H1 (cell line): ENCODE measurements around the gene ATG16L1. TPM values are rescaled to one million over a fixed set of nuclear protein-coding genes. Genes with fewer than 3 reads are reported as not detected.

Experiments used
- CBX8 ChIP-seq: fragments of 300-800, 300-1000 bp; sonication (generic); IDR thresholded peaks from 2 replicates; pipeline ENCODE4 v1.7.1; 2016; ENCODE audit warnings: low read depth, low read length, borderline replicate concordance
- KDM4A ChIP-seq: IDR thresholded peaks from one replicate; pipeline ENCODE4 v1.7.1; 2012; ENCODE audit warnings: low read depth, mild to moderate bottlenecking, moderate library complexity, low read length, inconsistent platforms; ENCODE audit not compliant: severe bottlenecking
- TAF7 ChIP-seq: optimal IDR thresholded peaks from 2 replicates; pipeline ENCODE3; 2011; ENCODE audit warnings: low read depth, mild to moderate bottlenecking, inconsistent platforms, low read length, moderate library complexity, borderline replicate concordance
- polyA plus RNA-seq, 7 experiments: library from polyadenylated mRNA; depleted of rRNA in 3 of 7; stranded (reverse) in 5 of 7; unstranded in 2 of 7; fragments of >200 nt in 5 of 7; fragments of 200-250 nt in 2 of 7; gene quantifications; 1 replicate in 5 of 7; 2 replicates in 1 of 7; 4 replicates in 1 of 7; pipeline versions ENCODE4 v1.2.1 to v1.2.3, GENCODE V29; 2011 to 2013; ENCODE audit warnings: missing spikeins in 2 of 7, mixed read lengths in 2 of 7
- total RNA-seq: library from RNA; stranded (reverse); fragmentation: NEBNext Ultra II Directional; extraction: Animal tissue kit (Norgen Biotek cat#: 25700); gene quantifications from 2 replicates; pipeline ENCODE4 v1.2.1, GENCODE V29; 2021

The ATG16L1 gene
- total and polyA plus RNA-seq, 2 of the 8 experiments (the other 6 are each of a cell fraction or from before 2014, with no cell fraction given), result 18.3 to 31.0 TPM

DNA sequence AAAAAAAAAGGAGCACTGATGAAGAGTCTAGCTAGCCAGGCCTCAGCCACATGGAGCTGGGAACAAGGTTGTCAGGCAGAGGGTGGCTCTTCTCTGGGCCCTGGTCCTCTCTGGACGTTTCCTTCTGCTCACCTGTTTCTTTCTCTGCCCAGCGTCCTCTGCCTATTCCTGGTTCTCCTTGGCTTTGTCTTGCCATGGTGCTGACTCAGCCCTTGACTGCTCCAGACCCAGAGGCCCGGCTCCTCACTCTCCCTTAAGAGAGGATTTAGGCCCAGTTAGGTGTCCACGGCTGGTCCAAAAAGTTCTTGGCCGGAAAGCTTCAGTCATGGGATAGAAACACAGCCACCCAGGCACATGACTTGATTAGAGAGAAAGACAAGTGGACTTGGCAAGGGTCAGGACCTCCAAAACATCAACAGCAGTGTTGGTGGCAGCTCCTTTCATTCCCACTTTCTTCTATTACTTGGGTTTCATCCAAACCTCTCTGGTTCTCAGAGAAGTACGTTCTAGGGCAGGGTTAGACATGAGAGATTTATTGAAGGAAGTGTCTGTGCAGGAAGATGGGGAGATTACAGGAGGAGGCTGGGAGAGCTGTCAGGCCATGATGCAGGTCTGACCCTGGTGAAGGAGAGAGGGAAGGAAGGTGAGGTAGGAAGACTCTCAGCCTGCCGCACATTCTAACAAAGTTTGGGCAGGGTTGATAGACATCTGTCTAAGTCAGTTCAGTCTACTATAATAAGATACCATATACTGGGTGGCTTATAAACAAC, 14.5 kb upstream of the ATG16L1 start (continued):
- TF ChIP-seq CBX8, result no peak
- no peak for TF ChIP-seq KDM4A
- no peak for TF ChIP-seq TAF7
